GM12892 (cell line): ENCODE results near the gene TPST1.

Experiments used
- DNase-seq: peaks from one replicate; pipeline ENCODE4 v3.0.0; 2011; ENCODE audit not compliant: insufficient read length
- FAIRE-seq: peaks from 2 replicates; lab custom pipeline; 2011; peaks lifted over from hg19 to GRCh38; lab: Jason Lieb, UNC
- POLR2A ChIP-seq: IDR thresholded peaks from 2 replicates; pipeline ENCODE4 v1.6.1; 2011; ENCODE audit warnings: low read depth, low read length, control low read depth
- POLR2AphosphoS5 ChIP-seq: IDR thresholded peaks from 2 replicates; pipeline ENCODE4 v1.6.1; 2011; ENCODE audit warnings: low read depth, low read length, control low read depth
- TAF1 ChIP-seq: IDR thresholded peaks from 2 replicates; pipeline ENCODE4 v1.6.1; 2011; ENCODE audit warnings: low read depth, mild to moderate bottlenecking, control low read depth, low read length, borderline replicate concordance

Gene TPST1

GRCh38 chr7:66189695-66190503 lies 15.2 kb upstream of the TPST1 start:
- no peak for TF ChIP-seq POLR2AphosphoS5
- FAIRE-seq: no peak
- no peak for DNase-seq

- DNase-seq: no peak
- TF ChIP-seq TAF1 (no peak), POLR2AphosphoS5 (no peak), POLR2A (no peak)
- no peak for FAIRE-seq
Observed at GRCh38 chr7:66190504-66190857, 14.7 kb upstream of the TPST1 start.

- TF ChIP-seq POLR2AphosphoS5 (no peak), TAF1 (no peak), POLR2A (no peak)
- DNase-seq (no peak), FAIRE-seq (no peak)
Observed at GRCh38 chr7:66193146-66193725, 11.9 kb upstream of the TPST1 start.

- TF ChIP-seq POLR2AphosphoS5 (no peak), TAF1 (no peak), POLR2A (no peak)
Observed at GRCh38 chr7:66198469-66198868, 6.7 kb upstream of the TPST1 start.

GRCh38 chr7:66198956-66199355 lies 6.2 kb upstream of the TPST1 start:
- DNase-seq: no peak
- no peak for TF ChIP-seq TAF1
- no peak for TF ChIP-seq POLR2A
- FAIRE-seq: no peak

More at GRCh38 chr7:66198469-66198868, 6.7 kb upstream of the TPST1 start:
- no peak for FAIRE-seq
- no peak for DNase-seq

GRCh38 chr7:66202441-66202840 lies 2.7 kb upstream of the TPST1 start:
- TF ChIP-seq POLR2AphosphoS5 (no peak), TAF1 (no peak), POLR2A (no peak)
- FAIRE-seq: no peak
- no peak for DNase-seq

- FAIRE-seq (peak; percentile 9), DNase-seq (no peak)
- TF ChIP-seq POLR2AphosphoS5 (no peak), POLR2A (no peak)
Observed at GRCh38 chr7:66205741-66206090, 582 bp downstream of the TPST1 start.

- DNase-seq: no peak
- TF ChIP-seq POLR2AphosphoS5 (no peak), POLR2A (no peak), TAF1 (no peak)
- no peak for FAIRE-seq
Observed at GRCh38 chr7:66206119-66206933, 1.2 kb downstream of the TPST1 start.

- TF ChIP-seq POLR2A (no peak), TAF1 (no peak)
- no peak for FAIRE-seq
- no peak for DNase-seq
Observed at GRCh38 chr7:66206934-66207240, 1.8 kb downstream of the TPST1 start.

- no peak for TF ChIP-seq POLR2A
- TF ChIP-seq POLR2AphosphoS5: no peak
- no peak for TF ChIP-seq TAF1
- FAIRE-seq (no peak), DNase-seq (no peak)
Observed at GRCh38 chr7:66207540-66207939, 2.4 kb downstream of the TPST1 start.

- TF ChIP-seq POLR2A: no peak
- no peak for TF ChIP-seq TAF1
- TF ChIP-seq POLR2AphosphoS5: no peak
- no peak for FAIRE-seq
- DNase-seq: no peak
Observed at GRCh38 chr7:66211429-66211828, 6.3 kb downstream of the TPST1 start.

GRCh38 chr7:66213637-66214036 lies 8.5 kb downstream of the TPST1 start:
- no peak for FAIRE-seq
- no peak for DNase-seq

More at GRCh38 chr7:66213637-66214036, 8.5 kb downstream of the TPST1 start:
- TF ChIP-seq POLR2A (no peak), TAF1 (no peak), POLR2AphosphoS5 (no peak)
